Measurements from ENCODE around the gene KCNK3. TPM values are rescaled to one million over a fixed set of nuclear protein-coding genes. Genes with fewer than 3 reads are reported as not detected.

The KCNK3 gene
- total RNA-seq, 1 donor from 2014 or later = 1.9 TPM

DNA sequence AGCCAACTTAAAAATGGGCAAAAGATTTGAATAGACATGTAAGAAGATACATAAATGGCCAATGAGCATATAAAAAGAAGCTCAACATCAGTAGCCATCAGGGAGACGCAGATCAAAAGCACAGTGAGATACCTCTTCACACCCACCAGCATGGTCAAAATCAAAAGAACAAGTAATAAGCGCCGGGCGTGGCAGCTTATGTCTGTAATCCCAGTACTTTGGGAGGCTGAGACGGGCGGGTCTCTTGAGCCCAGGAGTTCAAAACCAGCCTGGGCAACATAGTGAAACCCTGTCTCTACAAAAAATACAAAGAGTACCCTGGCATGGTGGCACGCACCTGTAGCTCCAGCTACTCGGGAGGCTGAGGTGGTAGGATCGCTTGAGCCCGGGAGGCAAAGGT, 46.8 kb upstream of the KCNK3 start:
- H3K4me1 ChIP-seq (ENCODE audit: insufficient read depth, low read length) = no peaks in the 10 kb centered on the region
- no peak overlapping the region for H3K4me2 ChIP-seq (ENCODE audit: low read length)
- H2AFZ ChIP-seq (ENCODE audit: low read depth, low read length) = no peak overlapping the region
- H3K27me3 ChIP-seq (ENCODE audit: insufficient read depth, low read length) = peaks cover 43% of the 10 kb centered on the region
- H3K4me1 Mint-ChIP-seq (ENCODE audit: low read depth, unreplicated experiment) = peaks cover 8% of the 10 kb centered on the region
- H3K27me3 Mint-ChIP-seq (ENCODE audit: low read depth, unreplicated experiment) = peaks cover 48% of the 10 kb centered on the region
- no peaks in the 10 kb centered on the region for H3K9me3 ChIP-seq (ENCODE audit: insufficient read depth, low read depth, low read length)
- H3K79me2 ChIP-seq (ENCODE audit: insufficient read depth, low read length) = no peaks in the 10 kb centered on the region
- H4K20me1 ChIP-seq (ENCODE audit: insufficient read depth, low read length) = no peaks in the 10 kb centered on the region
- no peak overlapping the region for H3K9ac ChIP-seq (ENCODE audit: low read length)
- H3K4me3 ChIP-seq (ENCODE audit: insufficient read depth, low read depth, low read length) = no peak overlapping the region
- H3K27ac Mint-ChIP-seq (ENCODE audit: unreplicated experiment) = no peak overlapping the region
- peaks cover 2% of the 10 kb centered on the region for H3K36me3 Mint-ChIP-seq (ENCODE audit: low read depth, unreplicated experiment)
- H3K36me3 ChIP-seq (ENCODE audit: insufficient read depth, low read length) = no peaks in the 10 kb centered on the region
- no peak for DNase-seq (ENCODE audit: low read depth)
- no peak overlapping the region for H3K27ac ChIP-seq (ENCODE audit: low read depth, low read length)
- FAIRE-seq = no peak
- TF ChIP-seq EZH2 (IDR thresholded peaks at IDR 0.05; ENCODE audit: insufficient read depth, low read length) = no peak
- TF ChIP-seq, protein P1, sequence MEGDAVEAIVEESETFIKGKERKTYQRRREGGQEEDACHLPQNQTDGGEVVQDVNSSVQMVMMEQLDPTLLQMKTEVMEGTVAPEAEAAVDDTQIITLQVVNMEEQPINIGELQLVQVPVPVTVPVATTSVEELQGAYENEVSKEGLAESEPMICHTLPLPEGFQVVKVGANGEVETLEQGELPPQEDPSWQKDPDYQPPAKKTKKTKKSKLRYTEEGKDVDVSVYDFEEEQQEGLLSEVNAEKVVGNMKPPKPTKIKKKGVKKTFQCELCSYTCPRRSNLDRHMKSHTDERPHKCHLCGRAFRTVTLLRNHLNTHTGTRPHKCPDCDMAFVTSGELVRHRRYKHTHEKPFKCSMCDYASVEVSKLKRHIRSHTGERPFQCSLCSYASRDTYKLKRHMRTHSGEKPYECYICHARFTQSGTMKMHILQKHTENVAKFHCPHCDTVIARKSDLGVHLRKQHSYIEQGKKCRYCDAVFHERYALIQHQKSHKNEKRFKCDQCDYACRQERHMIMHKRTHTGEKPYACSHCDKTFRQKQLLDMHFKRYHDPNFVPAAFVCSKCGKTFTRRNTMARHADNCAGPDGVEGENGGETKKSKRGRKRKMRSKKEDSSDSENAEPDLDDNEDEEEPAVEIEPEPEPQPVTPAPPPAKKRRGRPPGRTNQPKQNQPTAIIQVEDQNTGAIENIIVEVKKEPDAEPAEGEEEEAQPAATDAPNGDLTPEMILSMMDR (IDR thresholded peaks at IDR 0.05; ENCODE audit: insufficient read depth, low read depth, low read length) = no peak
- peaks cover 12% of the 10 kb centered on the region for H3K9me3 Mint-ChIP-seq (ENCODE audit: unreplicated experiment)
- no peak overlapping the region for H3K4me3 Mint-ChIP-seq (ENCODE audit: unreplicated experiment)

DNA sequence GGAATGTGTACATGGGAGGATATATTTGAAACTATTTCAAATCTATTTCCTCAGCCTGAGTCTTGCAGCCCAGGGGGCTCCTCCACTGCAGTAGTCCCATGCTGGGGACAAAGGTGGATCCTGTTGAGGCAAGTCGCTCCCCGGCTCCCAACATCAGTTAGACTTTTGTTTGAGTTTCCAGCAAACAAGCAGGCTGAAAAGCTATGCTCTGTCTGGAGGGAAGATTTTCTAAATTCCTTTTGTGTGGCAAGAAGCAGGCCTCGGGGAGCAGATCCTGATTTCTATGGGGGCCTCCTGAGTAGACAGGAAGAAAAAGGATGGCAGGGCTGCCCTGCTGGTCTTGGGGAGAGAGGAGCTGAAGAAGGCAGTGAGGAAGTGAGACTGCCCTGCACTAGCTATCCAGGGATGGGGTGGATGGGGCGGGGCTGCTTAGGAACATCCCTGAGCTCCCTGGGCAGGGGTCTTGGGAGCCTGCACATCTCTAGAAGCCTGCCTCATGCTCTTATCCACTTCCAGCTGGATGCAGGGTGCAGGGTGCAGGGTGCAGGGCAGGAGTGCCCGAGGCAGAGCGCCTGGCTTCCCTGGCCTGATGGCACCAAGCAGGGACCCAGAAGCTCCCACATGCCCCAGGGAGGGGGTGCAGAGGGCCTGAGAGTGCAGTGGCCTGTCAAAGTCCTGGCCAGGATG, 45.4 kb upstream of the KCNK3 start:
- no peak overlapping the region for H3K4me2 ChIP-seq (ENCODE audit: low read length)
- no peak overlapping the region for H3K4me3 ChIP-seq (ENCODE audit: insufficient read depth, low read depth, low read length)
- no peak overlapping the region for H3K27ac ChIP-seq (ENCODE audit: low read depth, low read length)
- H3K4me1 Mint-ChIP-seq (ENCODE audit: low read depth, unreplicated experiment) = peaks cover 6% of the 10 kb centered on the region
- H3K27ac Mint-ChIP-seq (ENCODE audit: unreplicated experiment) = no peak overlapping the region
- H4K20me1 ChIP-seq (ENCODE audit: insufficient read depth, low read length) = no peaks in the 10 kb centered on the region
- peaks cover 49% of the 10 kb centered on the region for H3K27me3 ChIP-seq (ENCODE audit: insufficient read depth, low read length)
- H3K79me2 ChIP-seq (ENCODE audit: insufficient read depth, low read length) = no peaks in the 10 kb centered on the region
- no peaks in the 10 kb centered on the region for H3K36me3 ChIP-seq (ENCODE audit: insufficient read depth, low read length)
- H2AFZ ChIP-seq (ENCODE audit: low read depth, low read length) = no peak overlapping the region
- H3K9me3 ChIP-seq (ENCODE audit: insufficient read depth, low read depth, low read length) = no peaks in the 10 kb centered on the region
- DNase-seq (ENCODE audit: low read depth) = no peak
- H3K36me3 Mint-ChIP-seq (ENCODE audit: low read depth, unreplicated experiment) = peaks cover 2% of the 10 kb centered on the region
- H3K9ac ChIP-seq (ENCODE audit: low read length) = no peak overlapping the region
- H3K9me3 Mint-ChIP-seq (ENCODE audit: unreplicated experiment) = peaks cover 14% of the 10 kb centered on the region
- no peak for FAIRE-seq
- H3K4me1 ChIP-seq (ENCODE audit: insufficient read depth, low read length) = no peaks in the 10 kb centered on the region
- peaks cover 55% of the 10 kb centered on the region for H3K27me3 Mint-ChIP-seq (ENCODE audit: low read depth, unreplicated experiment)
- TF ChIP-seq, protein P1 (IDR thresholded peaks at IDR 0.05; ENCODE audit: insufficient read depth, low read depth, low read length) = no peak
- TF ChIP-seq EZH2 (IDR thresholded peaks at IDR 0.05; ENCODE audit: insufficient read depth, low read length) = no peak
- no peak overlapping the region for H3K4me3 Mint-ChIP-seq (ENCODE audit: unreplicated experiment)

DNA sequence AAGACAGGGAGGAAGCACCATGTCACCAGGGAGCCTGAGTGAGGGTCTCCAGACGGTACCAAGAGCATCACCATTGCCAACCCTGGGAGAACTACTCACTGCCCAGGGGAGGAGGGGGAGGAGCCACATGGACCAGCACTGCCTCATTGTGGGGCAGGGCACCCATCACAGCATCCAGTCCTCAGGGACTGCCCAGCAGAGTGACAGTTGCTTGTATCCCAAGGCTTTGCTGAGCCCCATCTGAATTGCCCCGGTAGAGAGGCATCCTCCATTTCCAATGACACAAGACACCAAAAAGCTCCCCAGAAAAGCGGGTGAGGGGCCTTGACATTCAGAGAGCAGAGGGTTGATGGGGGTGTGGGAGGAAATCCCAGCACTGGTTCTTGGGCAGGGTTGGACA, 44.5 kb upstream of the KCNK3 start:
- H3K27me3 Mint-ChIP-seq (ENCODE audit: low read depth, unreplicated experiment) = peaks cover 57% of the 10 kb centered on the region
- no peak overlapping the region for H3K4me3 ChIP-seq (ENCODE audit: insufficient read depth, low read depth, low read length)
- no peak for DNase-seq (ENCODE audit: low read depth)
- no peaks in the 10 kb centered on the region for H4K20me1 ChIP-seq (ENCODE audit: insufficient read depth, low read length)
- H3K36me3 Mint-ChIP-seq (ENCODE audit: low read depth, unreplicated experiment) = peaks cover 2% of the 10 kb centered on the region
- H3K4me1 Mint-ChIP-seq (ENCODE audit: low read depth, unreplicated experiment) = peaks cover 6% of the 10 kb centered on the region
- no peak overlapping the region for H3K27ac ChIP-seq (ENCODE audit: low read depth, low read length)
- peaks cover 14% of the 10 kb centered on the region for H3K9me3 Mint-ChIP-seq (ENCODE audit: unreplicated experiment)
- H3K27ac Mint-ChIP-seq (ENCODE audit: unreplicated experiment) = no peak overlapping the region
- no peak overlapping the region for H3K4me2 ChIP-seq (ENCODE audit: low read length)
- no peak overlapping the region for H3K9ac ChIP-seq (ENCODE audit: low read length)
- no peaks in the 10 kb centered on the region for H3K9me3 ChIP-seq (ENCODE audit: insufficient read depth, low read depth, low read length)
- no peak for FAIRE-seq
- no peak for TF ChIP-seq EZH2 (IDR thresholded peaks at IDR 0.05; ENCODE audit: insufficient read depth, low read length)
- TF ChIP-seq, protein P1 (IDR thresholded peaks at IDR 0.05; ENCODE audit: insufficient read depth, low read depth, low read length) = no peak
- H2AFZ ChIP-seq (ENCODE audit: low read depth, low read length) = no peak overlapping the region
- no peaks in the 10 kb centered on the region for H3K79me2 ChIP-seq (ENCODE audit: insufficient read depth, low read length)
- no peak overlapping the region for H3K4me3 Mint-ChIP-seq (ENCODE audit: unreplicated experiment)
- H3K36me3 ChIP-seq (ENCODE audit: insufficient read depth, low read length) = no peaks in the 10 kb centered on the region
- H3K27me3 ChIP-seq (ENCODE audit: insufficient read depth, low read length) = peaks cover 44% of the 10 kb centered on the region
- H3K4me1 ChIP-seq (ENCODE audit: insufficient read depth, low read length) = no peaks in the 10 kb centered on the region

Measured in astrocyte (in vitro differentiated cells and primary cell).